ENCODE data around the gene TMEM175.
"Not testable (repeated sequence)": the region's sequence is repeated elsewhere in the genome, so short reads cannot be mapped to it uniquely, and the experiment has no call there.

TMEM175 gene

DNA sequence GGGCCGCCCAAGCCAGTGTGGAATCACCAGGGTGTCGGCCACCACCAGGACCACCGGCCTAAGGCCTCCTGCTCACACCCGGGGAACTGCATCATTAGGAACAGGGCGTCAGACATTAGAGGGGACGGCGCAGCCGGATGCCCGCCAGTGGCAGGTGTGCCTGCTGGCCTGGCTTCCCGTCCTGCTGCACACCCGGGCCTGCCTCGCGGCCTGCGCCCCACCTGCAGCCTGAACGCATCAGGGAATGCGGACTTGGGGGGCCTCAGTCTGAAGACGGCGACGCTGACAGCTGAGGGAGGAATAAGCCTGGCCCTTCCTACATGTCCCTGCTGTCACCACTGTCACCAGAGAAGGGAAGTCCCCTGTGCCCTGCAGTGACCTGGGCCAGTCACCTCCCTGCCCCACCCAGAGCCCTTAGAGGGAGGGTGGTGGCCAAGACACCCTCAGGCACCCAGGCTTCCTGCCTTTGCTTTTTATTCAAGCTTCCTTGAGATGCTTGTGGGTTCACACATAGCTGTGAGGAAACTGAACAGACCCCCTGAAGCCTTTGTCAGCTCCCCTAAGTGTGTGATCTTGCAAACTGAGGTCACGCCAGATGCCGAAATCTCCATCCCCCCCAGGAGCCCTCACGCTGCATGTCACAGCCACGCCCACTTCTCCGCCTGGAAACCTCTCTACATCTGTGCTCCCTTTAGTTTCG is 37.9 kb downstream of the TMEM175 start:
- DNase-seq (ENCODE audit: low read depth in 2 of 2, low spot score in 1 of 2), result no peak

DNA sequence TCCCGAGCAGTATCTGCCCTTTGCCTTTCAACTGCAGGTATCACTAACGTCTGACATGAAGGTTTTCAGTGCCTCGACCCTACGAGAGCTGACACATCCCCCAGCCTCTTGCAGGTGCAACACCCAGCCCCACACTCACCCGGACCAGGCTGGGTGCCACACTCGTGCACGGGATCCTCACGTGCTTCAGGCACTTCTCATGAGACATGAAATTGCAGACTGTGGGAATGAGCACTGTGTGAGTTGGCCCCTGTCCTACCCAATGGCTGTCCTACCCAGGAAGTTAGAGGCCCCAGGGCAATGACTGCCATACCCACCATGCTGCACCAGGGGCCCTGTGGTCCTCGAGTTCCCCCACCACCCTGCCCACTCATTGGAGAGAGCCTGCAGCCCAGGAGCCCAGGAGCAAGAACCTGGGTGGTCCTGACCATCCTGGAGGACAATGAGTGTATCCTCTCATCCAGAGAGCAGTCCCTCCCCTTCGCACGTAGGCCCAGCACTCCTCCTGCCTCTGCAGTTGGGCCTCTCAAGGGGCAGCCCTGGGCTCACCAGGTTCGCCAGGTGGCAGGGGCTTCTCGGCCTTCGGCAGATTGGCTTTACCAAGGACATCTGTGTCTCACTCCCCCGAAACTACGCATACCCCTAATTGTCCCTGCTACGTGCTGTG is 38.7 kb downstream of the TMEM175 start:
- DNase-seq (ENCODE audit: low read depth in 2 of 2, low spot score in 1 of 2), result no peak

DNA sequence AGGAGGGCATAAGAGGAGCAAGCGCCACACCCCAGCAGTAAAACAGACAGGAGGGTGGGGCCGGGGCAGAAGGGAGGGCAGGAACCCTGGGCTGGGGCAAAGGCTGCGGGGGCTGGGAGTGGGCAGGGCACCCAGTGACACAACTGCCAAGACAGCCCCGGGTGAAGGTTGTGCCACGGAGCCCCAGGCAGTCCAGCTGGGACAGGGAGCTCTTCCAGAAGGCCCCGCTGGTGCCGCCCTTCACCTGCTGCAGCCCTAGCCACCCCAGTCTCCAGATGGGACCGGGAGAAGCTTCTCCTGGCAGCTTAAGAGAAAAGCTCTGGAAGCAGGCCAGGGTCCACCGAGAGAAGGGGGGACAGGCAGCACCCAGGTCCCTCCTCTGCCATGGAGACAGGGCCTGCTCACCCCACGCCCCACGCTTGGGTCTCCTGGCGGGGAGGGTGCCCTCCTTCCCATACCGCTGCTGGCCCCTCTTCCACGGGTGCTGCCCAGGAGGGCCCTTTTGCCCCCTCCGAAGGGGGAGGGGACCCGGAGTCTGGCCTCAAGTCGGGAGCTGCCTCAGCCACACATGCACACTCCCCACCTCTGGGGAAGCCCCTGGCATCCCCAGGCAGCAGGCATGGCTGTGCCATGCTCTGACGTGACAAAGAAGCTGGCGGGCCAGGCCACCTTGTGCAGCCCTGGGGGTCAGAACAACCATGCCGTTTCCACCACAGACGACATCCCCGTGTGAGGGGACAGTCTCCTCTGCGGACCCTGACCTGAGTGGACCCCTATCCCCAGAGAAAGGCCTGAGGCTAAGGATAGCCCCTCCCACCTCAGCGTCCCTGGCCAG is 39.6 kb downstream of the TMEM175 start:
- no peak for DNase-seq (ENCODE audit: low read depth in 2 of 2, low spot score in 1 of 2)

DNA sequence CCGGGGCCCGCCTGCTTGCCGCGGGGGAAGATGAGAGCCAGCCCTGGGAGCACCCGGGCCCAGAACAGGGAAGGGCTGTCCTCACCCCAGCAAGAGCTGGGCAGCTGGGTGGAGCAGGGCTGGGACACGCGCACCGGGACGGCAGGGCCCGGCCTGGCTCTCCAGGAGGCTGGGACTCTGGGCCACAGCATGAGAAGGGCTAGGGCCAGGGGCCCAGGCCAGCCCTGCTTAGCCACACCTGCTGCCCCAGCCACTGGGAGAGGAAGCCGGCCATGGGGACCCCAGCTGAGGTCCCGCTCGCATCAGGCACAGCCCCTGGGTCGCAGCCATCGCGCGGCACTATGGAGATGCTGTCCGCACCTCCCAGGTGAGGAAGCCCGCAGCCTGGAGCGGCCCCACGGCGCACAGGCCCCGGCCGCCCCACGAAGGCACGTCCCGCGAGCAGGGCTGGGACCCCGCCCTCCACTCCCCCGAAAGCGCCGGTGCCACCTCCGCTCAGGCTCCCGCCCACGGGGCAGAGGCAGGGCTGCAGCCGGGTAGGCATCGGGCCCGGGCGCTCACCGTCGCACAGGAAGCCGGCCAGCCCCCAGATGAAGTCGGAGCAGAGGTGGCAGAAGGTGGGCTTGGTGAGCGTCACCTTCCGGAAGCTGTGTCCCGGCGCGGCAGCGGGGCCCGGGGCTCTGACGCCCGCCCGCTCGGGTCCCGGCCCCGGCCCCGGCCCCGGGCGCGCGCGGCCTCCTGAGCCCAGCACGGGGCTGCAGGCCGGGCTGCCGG is 40.6 kb downstream of the TMEM175 start:
- DNase-seq (ENCODE audit: low read depth in 2 of 2, low spot score in 1 of 2), result peak in 1 of 2 donors; percentile 31

DNA sequence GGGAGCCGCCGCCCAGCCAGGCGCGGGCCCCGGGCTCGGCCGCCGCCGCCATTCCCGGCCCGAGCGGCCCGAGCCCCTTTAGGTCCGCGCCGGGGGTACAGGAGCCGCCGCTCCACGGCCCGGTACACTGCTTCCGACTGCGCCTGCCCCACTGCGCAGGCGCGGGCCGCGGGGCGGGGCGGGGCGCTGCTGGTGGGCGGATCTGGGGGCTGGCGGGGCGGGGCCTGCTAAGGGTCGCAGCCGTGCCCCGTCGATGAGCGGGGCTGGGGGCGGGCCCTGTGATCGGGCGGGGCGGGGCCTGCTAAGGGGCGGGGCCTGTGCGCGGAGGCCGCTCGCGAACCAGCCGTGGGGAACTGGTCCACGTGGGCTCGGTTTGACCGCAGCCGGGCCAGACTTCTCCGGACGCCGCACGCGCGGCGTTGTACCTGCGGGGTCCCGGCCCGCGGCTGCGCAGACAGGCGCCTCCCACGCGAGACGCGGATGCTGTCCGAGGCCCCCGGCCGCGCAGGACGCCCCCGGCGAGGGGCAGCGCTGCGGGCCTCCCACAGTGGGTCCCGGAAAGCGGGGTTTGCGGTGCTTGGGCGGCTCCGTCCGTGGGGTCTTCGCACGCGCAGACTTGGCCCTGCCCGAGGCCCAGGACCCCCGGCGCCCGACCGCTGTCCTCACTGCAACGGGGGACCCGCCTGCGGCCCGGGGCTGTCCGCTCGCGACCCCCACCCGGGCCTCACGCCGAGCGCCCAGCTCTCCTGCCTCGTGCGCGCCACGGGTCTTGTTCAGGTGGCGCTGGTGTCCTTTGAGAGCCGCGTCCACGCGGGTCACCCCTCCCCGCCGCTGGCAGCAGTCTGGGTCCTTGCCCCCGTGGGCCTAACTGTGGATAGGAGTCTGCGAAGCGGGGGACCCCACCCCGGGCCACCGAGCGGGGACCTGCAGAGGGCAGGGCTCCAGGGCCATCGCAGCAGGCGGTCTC is 41.5 kb downstream of the TMEM175 start, which contains the start of gene DGKQ:
TSS of gene DGKQ (minus strand) at position 139 of the 967 bp plus-strand sequence. CDS start at position 52, 87 bp downstream.
- DNase-seq (ENCODE audit: low read depth in 2 of 2, low spot score in 1 of 2), result peak; percentile 76 to 86

DNA sequence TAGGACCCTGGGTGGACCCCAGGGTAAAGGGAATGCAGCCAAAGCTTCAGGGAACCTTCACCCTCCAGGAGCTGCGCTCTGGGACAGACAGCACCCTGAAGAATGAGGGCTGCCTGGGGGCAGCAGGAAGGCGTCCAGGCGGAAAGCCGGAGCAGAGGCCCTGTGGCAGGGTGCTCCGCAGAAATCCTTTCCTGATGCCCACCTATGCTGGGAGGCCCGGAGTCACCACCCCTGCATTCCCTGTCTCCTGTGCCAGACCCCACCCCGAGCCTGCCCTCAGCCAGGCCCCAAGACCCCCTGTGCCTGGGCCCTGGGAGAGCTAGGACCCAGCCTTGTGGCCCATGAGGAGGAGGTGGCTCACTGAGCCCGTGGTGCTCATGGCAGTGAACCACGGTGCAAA is 42.4 kb downstream of the TMEM175 start:
- no peak for DNase-seq (ENCODE audit: low read depth in 2 of 2, low spot score in 1 of 2)

DNA sequence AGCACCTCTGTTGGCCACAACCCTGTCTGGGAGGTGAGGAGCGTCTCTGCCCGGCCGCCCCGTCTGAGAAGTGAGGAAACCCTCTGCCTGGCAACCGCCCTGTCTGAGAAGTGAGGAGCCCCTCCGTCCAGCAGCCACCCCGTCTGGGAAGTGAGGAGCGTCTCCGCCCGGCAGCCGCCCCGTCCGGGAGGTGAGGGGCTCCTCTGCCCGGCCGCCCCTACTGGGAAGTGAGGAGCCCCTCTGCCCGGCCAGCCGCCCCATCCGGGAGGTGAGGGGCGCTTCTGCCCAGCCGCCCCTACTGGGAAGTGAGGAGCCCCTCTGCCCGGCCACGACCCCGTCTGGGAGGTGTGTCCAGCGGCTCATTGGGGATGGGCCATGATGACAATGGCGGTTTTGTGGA is 43.8 kb downstream of the TMEM175 start:
- not testable (repeated sequence) for DNase-seq (ENCODE audit: low read depth in 2 of 2, low spot score in 1 of 2)

DNA sequence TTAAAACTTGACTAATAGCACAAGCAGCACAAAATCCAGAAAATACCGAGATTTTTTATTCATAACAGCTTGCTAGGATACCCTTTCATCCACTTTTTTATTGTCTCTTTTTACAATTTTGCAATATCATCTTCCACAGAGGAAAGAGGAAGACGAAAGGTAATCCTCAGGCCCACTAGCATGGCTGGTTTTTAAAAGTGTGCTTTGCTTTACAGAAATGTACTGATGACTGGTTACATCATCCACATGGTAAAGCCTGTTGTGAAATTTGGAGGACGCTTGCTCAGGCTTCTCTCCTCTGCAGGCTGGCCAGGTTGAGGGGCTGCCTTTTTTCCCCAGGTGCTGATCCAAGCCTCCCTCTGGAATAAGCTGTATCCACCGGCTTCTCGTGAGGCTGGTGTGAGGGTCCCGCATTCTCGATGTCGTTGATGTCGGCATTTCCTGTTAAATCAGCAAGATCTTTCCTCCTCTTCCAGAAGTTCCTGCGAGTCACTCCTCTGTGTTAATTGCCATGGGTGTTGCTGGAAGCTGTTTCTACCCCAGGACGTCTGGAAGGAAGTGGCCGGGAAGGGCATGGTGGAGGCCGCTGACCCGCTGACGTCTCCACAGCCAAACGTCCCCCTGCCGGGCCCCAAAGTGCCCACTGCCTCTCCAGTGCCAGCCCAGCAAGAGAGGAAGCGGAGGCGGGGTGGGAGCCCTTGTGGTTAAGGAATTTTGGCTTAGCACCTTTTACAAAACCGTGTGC is 46.9 kb downstream of the TMEM175 start:
- DNase-seq (ENCODE audit: low read depth in 2 of 2, low spot score in 1 of 2), result no peak

DNA sequence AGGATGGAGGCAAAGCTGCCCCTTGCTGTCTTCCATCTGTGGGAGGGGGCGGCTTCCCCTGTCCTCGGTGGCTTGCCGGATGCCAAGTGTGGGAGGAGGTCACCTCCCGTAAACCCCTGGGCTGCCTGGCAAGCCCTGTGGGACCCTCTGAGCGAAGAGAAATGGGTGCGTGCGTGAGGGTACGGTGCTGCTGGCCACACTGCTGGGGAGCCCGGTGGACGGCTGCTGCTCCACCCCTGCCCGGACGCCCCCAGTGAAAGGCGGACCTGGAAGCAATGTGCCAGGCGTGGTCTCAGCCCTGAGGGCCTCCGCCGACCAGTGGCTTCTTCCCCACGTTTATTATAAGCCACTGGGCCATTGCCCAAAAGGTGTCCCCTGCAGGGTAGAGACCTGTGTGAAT is 50.0 kb downstream of the TMEM175 start:
- no peak for DNase-seq (ENCODE audit: low read depth in 2 of 2, low spot score in 1 of 2)

DNA sequence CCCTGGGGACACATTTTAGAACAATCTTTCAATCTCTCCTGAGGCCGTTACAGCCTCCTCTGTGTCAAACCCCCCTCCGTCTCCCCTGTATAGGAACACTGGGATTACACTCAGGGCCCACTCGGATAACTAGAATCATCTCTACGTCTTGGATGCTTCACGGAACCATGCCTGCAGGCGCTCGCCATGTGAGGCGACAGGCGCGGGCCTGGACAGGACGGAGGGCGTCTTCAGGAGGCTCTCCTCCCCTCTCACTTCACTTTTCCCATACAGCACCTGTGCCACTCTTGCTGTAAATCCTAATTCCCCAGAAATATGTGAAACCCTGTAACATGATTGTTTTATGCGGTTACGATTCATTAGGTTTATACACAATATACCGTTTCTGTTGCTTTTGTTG is 50.6 kb downstream of the TMEM175 start:
- no peak for DNase-seq (ENCODE audit: low read depth in 2 of 2, low spot score in 1 of 2)

DNA sequence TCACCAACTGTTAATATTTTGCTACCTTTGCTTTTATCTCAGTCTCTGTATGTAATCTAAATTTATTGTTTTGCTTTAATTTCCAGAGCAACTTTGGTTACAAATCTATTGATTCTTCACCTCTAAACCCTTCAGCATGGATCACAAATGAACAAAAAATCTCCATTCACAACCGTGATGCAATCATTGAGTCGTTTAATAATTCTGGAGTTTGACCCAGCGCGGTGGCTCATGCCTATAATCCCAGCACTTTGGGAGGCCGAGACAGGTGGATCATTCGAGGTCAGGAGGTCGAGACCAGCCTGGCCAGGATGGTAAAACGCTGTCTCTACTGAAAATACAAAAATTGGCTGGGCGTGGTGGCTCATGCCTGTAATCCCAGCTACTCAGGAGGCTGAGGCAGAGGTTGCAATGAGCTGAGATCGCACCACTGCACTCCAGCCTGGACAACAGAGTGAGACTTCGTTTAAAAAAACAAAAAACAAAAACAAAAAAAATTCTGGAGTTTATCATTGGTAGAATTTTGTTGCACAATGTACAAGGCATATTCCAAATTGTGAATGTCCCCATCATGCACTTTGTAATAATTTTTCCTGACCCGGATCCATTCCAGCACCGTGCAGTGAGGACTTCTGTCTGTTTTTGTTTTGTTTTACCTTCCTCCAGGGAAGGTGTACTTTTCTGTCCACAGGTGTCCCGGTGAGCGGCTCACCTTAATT is 52.2 kb downstream of the TMEM175 start:
- DNase-seq (ENCODE audit: low read depth in 2 of 2, low spot score in 1 of 2), result no peak

DNA sequence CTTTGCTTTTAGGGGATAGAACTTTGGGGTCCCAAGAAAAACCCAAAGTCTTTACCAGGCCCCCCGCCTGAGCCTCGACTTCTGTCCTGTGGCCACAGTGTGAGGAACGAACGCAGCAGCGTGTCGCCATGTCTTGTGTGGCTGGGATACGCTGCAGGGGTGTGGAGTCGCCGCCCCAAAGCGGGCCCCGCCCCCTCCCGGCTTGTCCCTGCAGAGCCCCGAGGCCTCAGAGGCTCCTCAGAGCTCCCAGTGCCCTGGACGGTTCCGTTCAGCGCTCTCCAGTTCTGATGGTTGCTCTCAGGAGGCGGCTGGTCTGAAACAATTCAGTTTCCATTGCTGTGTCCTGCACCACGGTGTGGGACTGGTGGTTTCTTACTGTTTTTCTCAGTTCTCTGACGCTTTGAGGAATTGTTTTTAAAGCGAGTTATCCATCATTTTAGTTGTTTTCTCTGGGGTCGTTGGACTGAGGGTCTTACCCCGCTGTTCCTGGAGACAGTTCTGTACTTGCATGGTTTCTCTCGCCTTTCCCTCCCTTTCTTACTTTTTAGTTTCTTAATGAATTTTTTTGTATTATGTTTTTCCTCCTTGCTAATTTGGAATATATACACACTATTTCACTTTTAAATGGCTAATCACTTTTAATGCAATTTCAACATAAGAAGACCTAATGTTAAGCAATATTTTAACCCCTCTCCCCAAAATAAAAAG is 53.0 kb downstream of the TMEM175 start:
- peak in 1 of 2 donors; percentile 45 for DNase-seq (ENCODE audit: low read depth in 2 of 2, low spot score in 1 of 2)

DNA sequence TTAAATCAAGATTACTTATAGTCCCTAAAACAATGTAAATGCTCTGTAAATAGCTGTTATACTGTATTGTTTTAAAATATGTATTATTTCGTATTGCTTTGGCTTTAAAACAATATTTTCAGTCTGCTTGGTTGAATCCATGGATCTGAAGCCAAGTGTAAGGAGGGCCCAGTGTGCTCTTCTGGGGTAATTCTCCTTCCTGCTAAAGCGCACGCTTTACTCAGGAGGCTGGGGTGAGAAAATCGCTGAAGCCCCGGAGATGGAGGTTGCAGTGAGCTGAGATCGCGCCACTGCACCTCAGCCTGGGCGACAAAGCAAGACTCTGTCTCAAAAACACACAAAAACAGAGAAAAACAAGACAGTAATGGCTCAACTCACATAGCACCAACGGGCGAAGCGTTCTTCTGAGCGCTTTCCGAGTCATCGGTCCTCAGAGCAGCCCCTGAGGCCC is 54.2 kb downstream of the TMEM175 start:
- no peak for DNase-seq (ENCODE audit: low read depth in 2 of 2, low spot score in 1 of 2)

DNA sequence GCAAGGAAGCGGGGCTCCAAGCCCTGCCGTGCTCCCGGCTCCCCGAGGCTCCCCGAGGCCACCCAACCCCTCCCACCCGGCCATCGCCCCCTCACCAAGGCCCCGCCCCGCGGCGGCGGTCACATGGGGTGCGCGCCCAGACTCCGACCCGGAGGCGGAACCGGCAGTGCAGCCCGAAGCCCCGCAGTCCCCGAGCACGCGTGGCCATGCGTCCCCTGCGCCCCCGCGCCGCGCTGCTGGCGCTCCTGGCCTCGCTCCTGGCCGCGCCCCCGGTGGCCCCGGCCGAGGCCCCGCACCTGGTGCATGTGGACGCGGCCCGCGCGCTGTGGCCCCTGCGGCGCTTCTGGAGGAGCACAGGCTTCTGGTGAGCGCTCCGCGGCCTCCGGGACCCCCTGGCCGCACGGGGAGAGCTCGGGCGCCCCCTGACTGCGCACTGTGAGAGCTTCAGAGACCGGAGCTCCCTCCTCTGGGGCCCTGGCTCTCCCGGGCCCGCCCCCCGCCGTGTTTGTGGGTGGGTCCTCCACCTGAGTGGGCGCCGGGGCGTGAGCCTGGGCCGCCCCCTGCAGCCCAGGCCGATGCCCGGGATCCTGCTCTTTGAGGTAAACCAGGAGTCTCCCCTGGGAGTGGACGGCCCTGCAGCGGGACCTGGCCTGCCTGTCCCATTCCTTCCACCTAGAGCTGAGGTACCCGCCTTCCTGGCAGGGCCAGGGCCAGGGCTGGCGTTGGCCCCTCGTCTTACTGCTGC is 54.8 kb downstream of the TMEM175 start, which contains the start of gene IDUA:
TSS of gene IDUA (plus strand) at position 166 of the 745 bp plus-strand sequence. CDS start at position 207, 41 bp downstream.
- peak in 1 of 2 donors; percentile 76 for DNase-seq (ENCODE audit: low read depth in 2 of 2, low spot score in 1 of 2)

DNA sequence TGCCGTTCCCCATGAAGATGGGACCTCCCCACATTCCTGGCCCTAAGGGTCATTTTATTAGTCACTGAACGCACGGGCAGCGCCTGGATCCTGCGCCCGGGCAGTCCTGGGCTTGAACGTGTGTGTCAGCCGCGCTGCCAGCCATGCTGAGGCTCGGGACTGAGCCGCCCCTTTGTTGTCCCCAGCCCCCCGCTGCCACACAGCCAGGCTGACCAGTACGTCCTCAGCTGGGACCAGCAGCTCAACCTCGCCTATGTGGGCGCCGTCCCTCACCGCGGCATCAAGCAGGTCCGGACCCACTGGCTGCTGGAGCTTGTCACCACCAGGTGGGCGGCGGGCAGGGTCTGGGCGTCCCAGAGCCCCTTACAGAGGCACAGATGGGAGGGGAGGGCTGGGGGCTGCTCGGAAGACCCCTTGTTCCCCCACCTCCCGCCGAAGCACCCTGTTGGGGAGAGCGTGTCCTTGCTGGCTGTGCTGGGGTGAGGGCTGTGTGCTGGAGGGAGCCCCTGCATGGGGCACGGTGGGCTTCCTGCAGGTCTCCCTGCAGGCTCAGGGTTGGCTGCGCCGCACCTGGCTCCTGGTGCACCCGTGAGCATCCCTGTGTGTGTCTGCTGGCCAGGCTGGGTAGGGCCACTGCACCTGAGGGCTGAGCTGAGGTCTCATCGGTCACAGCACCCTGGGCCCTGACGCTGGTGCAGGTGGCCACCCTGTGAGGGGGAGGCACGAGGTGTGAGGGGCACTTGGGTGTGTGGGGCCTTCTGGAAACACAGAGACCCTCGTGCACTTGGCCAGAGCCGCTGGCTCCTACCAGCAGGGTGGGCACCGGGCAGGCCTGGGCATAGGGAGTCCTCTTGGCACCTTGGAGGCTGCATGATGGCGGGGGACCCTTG is 55.6 kb downstream of the TMEM175 start:
- DNase-seq (ENCODE audit: low read depth in 2 of 2, low spot score in 1 of 2), result no peak
